GM20431 (cell line): ENCODE measurements around the gene BRD3.

Experiments used
- in situ Hi-C: fragments of 300-500 bp; cut with MseI, MboI; formaldehyde crosslinking; loops from one replicate; pipeline ENCODE4 v1.15.0; 2020; ENCODE audit warnings: low sequenced_read_pairs; ENCODE audit not compliant: unreplicated experiment

The BRD3 gene

DNA sequence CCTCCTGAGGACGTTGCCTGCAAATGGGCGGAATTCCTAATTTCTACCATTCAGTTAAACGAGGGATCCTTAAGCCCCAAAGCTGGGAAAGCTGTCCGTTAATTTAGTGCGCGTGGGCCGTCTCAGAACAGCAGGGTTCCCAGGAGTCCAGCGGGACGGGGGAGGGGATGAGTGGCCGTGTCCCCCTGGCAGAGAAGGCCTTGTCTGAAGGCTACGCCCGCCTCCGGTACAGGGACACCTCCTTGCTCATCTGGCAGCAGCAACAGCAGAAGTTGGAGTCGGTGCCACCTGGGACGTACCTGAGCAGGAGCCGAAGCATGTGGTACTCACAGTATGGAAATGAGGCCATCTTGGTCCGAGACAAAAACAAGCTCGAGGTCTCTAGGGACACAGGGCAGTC is 41.2 kb downstream of the BRD3 start:
- in situ Hi-C loops: no loop called here

DNA sequence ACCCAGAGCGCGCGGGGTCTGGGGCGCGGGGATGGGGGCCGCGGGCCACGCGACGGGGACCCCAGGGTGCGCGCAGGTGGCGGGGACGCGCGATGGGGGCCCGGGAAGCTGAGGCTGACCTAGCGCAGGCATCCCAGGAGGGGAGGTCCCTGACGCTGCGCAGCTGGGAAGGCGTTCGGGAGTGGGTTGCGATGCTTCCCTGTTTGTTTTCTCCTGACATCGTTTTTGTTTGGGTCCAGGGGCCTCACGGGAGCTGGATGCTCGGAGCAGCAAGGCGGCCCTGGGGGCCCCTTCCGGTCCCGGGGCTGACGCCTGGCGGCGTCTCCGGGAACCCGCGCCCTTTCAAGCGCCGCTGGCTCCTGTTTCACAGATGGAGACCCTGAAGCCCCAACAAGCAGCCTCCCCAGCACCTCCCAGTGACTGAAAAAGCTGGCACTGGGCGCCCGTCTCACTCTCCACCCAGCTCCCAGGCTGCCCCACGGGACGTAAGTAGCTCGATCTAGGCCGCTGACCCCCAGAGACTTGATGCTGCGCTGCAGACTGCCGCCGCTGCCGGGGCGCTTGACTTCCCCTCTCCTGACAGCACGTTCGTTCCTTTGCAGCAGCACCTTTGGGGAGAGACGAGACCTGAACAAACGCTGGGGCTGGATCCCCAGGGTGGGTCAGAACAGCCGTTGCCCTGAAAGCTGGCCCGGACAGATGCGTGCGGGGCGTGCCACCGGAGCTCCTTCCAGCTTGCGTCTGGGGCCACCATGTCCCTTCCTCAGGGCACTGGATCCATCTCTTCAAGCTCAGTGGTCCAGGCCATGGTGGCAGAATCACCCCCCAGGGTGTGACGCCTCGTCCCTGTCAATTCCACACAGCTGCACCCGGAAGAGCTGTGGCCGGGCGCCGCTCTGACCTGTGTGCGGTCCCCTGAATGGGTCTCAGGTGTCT is 42.0 kb downstream of the BRD3 start:
- in situ Hi-C loops: no loop called here

DNA sequence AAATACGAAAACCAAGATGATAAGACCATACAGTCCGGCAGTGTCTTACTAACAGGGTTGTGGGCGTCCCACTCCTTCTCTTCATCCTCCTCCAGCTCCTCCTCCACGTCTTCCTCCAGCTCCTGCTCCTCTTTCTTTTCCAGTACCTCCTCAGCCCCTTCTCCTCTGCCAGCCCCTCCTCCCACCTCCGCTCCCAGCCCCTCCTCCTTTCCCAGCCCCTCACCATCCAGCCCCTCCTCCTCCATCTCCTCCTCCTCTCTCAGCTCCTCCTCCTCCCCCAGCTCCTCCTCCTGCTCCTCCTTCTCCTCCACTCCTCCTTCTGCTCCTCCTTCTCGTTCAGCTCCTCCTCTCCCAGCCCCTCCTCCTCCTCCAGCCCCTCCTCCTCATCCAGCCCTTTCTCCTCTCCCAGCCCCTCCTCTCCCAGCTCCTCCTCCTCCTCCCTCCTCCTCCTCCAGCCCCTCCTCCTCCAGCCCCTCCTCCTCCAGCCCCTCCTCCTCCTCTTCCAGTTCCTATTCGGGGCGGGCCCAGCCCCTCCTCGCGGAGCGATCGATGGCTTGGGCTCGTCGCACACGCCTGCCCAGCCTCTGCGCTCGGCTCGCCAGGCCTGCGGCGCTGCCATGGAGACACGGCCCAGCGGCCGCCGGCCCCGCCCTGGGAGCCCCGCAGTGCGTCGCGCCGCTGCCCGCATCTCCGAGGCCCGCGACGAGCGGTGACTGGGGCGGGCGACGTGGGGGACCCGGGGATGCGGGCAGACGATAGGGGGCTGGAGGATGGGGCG is 42.8 kb downstream of the BRD3 start, which contains the start of gene BRD3OS:
Gene BRD3OS, plus strand, starts transcription at position 654 of the 778 bp plus-strand sequence. CDS start 1,267 bp downstream, outside the sequence.
- in situ Hi-C loops: no loop called here

DNA sequence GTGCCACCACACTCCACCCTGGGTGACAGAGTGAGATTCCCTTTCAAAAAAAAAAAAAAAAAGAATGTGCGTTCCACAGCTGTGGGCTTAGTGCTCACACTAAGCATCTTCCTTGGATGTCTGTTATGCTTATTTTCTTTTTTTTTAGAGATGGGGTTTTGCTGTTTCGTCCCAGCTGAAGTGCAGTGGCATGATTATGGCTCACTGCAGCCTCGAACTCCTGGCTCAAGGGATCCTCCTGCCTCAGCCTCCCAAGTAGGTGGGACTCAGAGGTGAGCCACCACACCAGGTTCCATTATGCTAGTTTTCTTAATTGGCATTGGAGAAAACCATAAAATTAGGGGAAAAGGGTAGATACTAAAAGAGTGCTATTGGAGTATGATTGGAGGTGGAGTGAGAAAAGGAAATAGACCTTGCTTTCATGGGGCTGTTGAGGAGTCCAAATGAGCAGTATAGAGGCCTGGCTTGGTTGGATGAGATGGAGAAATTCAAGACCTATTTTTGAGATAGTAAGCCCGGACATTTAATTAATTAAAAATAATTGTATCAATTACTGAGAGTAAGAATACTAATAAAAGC is 43.5 kb downstream of the BRD3 start:
- in situ Hi-C loops: no loop called here

DNA sequence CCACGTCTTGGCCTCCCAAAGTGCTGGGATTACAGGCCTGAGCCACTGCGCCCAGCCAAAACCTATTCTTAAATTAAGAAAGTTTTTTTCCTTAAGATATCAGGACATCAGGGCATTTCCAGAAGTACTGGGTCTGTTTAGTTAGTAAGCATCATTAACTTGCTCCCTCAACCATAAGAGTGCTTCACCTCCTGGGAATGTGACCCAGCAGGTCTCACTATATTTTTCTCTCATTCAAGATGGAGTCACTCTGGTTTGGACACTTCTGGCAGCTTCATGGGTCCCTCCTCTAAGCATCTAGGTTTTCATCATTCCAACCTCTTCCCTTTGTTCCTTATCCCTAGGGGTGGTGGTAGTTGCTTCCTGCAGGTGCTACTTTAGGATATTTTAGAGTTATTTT is 52.9 kb downstream of the BRD3 start:
- in situ Hi-C loops: no loop called here

DNA sequence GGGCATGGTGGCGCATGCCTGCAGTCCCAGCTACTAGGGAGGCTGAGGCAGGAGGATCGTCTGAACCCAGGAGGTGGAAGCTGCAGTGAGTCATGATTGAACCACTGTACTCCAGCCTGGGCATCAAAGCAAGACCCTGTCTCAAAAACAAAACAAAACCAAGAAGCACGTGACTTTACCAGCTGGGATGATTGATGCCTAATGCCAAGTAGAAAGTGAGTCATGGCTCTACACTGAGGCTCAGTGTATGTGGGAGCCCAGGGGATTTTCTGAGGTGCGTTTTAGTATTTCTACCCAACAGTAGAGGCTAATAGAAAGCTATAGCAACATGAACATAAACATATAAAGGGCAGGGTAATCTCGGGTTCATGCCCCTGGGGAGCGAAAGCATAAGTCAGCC is 56.4 kb downstream of the BRD3 start:
- in situ Hi-C loops: no loop called here

DNA sequence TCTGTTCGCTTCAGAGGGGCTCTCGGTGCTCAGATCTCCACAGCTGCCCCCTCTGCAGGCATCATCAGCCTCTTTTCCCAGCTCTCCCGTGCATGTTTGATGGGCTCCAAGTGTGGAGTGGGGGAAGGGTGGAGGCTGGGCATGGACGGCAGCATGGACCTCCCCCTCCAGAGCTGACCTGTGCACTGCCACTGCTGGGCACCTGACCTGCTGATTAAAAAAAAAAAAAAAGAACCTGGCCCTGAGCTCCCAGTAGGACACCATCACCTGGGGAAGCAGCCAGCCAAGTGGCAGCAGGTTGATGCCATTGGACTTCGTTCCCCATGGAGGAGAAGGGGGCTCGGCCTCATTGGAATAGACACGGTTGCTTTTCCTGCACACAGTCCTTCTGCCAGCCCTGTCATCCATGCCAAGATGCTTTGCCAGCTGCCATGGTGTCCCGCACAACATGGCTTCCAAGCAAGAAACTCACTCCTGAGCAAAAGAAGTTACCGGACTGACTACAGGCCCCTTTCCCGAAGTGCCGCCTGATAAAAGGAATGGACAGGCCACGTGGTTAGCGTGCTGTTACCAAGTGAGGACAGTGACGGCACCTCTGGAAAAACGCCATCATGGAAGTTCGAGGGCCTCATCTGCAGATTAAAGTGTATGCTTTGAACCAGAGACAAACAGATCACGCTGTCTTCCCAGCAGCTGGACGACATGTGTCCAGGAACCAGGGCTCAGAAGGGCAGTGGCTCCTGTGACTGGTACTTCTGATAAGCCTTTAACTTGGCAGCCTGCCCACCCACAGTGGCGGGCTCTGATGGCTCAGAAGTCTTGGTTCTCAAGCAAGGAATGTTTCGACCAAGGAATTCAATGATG is 57.3 kb downstream of the BRD3 start:
- in situ Hi-C loops: no loop called here

DNA sequence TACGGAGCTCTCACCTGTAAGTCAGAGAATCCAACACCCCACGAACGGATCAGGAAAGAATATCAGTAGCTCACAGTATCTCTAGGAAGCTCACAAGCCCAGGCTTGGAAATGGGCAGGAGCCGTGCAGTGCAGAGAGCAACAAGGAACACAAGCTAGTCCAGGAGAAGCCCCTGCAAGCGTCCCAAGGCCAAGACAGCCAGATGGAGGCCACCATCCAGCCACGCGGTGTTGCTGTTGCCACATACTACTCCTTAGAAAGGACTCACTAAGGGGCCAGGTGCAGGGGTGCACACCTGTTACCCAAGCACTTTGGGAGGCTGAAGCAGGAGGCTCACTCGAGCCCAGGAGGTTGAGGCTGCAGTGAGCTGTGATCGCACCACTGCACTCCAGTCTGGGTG is 60.3 kb downstream of the BRD3 start:
- in situ Hi-C loops: no loop called here

DNA sequence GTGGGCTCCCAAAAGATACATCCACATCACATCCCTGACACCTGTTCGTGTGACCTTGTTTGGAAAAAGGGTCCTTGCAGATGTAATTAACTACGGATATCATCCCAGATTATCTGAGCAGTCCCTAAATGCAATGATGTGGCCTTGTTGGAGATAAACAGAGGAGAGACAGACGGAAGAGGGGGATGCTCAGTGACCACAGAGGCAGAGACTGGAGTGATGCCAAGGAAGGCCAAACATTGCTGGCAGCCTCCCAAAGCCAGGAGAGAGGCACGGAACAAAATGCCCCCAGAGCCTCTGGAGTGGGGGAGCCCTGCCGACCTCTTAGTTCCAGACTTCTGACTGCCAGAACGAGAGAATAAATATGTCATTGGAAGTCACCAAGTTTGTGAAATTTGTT is 60.7 kb downstream of the BRD3 start:
- in situ Hi-C loops: no loop called here

DNA sequence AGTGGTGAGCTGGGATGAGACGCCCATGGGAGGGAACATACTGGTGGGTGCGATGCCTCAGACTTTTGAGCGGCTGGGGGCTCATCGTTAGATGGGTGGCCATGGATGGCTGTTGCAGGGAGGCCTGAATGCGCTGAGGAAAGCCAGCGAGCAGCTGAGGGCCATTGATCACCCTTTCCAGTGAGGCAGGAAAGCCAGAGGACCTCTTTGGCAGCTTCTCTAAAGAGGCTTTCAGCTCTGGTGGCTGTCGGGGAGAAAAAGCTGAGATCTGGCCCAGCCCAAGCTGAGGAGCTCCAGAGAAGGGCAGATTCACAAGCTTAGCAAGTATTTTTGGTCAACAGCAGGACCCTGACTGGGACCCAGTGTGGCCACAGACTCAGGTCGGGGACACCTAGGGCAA is 62.4 kb downstream of the BRD3 start:
- in situ Hi-C loops: no loop called here

DNA sequence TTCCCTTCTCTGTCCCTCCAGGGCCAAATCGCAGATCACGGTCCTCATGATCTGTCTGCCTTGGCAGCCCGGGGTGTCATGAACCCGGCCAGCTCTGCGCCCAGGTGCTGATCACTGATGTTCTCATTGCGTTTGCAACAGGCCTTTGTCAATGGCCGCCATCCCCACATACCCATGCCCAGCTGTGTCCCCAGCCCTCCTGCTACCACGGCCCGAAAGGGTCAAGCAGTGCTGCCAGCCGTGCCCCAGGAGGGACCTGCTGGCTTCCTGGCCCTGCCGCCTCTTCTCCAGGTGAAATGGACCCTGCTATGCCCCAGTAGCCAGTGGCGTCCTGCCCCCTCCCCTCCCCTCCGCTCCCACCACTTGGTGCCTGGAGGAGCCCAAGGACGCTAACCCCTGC is 62.9 kb downstream of the BRD3 start:
- in situ Hi-C loops: no loop called here

DNA sequence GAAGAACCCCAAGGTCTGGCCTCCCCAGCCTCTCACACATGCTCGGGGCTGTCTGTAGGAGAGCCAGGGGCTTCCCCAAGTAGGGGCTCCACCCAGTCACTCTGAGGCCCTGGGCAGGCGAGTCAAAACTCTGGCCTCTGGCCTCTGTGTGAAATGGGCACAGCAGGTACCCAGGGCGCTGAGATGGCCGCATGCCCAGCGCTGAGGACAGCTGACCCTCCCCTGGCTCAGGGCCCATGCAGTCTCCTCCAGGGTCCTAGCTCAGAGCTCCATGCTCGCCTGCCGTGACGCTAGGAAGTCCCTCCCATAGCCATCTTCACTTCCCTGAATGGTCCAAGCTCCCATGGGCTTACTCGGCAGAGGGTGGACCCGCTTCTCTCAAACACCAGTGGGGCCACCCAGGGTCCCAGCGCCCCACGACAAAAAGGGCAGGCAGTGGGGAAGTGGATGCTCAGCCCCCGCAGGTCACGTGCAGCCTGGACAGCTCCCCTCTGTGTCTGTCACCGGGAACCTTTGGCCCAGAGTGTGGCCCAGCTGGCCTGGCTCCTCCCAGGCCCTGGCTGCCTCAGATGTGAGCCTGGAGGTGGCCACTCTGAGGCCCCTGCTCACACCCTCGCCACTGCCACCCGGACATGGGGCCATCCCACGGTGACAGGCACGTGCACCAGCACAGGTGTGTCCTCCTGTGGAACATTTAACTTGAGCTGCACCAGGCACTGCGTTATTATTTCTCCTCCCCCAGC is 63.5 kb downstream of the BRD3 start:
- in situ Hi-C loops: no loop called here

DNA sequence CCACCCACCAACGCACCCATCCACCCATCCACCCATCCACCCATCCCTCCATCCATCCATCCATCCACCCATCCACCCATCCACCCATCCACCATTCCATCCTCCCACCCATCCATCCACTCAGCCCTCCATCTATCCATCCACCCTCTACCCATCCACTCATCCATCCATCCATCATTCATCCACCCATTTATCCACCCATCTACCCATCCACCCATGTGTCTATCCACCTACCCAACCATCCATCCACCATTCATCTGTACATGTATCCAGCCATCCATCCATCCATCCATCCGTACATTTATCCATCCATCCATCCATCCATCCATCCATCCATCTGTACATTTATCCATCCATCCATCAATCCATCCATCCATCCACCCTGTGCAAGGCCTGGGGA is 64.6 kb downstream of the BRD3 start:
- in situ Hi-C loops: no loop called here

DNA sequence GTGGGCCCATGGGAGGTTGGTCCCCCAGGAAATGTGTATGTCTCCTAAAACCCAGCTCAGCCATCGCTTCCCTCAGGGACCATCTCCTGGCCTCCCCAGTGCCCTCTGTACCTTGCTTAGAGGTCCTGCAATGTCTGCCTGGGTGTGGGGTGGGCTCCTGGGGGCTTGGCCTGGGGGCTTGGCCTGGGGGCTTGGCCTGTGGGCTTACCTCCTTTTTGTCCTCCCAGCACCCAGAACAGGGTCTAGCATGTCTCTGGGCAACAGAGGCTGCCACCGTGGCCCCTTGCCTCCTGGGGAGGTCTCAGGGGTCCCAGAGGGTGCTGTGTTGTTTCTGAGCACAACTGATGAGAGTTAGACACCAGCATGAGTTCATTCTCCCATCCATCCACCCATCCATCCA is 65.0 kb downstream of the BRD3 start:
- in situ Hi-C loops: no loop called here

DNA sequence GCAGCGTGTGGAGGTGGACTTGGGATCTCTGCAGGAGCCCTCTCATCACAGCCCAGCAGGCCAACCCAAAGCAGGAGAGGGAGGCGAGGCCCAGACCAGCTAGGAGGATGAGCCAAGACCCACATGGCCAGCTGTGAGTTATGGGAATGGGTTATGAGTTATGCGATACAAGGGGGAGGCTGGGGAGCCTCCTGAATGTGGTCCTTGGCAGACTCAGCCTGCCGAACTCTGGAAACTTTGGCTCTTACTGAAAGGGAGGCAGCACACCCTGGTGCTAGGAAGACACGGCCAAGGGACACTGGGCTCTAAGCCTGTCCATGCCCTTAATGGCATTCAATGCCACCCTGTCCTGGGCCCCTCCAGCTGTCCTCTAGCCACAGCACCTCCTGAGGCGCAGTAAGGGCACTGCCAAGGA is 68.0 kb downstream of the BRD3 start:
- in situ Hi-C loops: no loop called here

DNA sequence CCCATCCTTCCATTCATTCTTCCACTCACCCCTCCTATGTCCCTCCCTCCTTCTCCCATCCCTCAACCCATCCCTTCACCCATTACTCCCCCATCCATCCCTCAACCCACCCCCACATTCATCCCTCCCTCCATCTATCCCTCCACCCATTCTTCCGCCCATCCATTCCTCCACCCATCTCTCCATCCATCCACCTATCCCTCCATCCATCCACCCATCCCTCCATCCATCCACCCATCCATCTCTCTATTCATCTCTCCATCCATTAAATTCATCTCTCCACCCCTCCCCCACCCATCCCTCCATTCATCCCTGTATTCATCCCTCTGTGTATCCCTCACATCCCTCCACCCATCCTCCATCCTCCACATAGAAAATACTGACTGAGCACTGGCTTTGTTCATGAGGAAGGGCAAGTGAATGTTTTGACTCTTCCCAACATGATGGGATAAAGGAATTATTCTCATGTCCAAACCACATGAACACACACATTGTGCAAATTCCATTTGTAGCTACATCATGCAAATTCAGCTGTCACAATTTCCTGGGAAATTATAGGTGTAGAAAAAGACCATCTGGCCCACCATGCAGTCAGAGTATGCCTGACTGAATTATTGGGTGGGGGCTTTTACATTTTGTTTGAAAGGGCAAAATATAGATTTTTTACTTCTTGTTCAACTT is 68.8 kb downstream of the BRD3 start:
- in situ Hi-C loops: no loop called here

DNA sequence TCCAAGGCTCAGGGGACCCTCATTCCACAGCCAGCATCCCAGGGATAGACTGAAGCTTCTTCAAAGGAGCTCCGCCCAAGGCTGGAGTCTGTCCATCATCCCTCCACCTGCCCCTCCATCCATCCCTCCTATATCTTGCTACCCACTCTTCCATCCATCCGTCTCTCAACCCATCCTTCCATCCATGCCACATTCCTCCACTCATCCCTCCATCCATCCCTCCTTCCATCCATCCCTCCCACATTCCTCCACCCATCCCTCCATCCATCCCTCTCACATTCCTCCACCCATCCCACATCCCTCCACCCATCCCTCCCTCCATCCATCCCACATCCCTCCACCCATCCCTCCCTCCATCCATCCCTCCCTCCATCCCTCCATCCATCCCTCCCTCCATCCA is 70.2 kb downstream of the BRD3 start:
- in situ Hi-C loops: no loop called here
